GM21786 (cell line): ENCODE data around the gene PHIP.
"Not testable (repeated sequence)": the region's sequence is repeated elsewhere in the genome, so short reads cannot be mapped to it uniquely, and the experiment has no call there.

Source experiments
- ATAC-seq: cut with Tn5 transposase; IDR thresholded peaks from one replicate; pipeline ENCODE4 v1.9.1; 2021; ENCODE audit not compliant: unreplicated experiment

PHIP gene

DNA sequence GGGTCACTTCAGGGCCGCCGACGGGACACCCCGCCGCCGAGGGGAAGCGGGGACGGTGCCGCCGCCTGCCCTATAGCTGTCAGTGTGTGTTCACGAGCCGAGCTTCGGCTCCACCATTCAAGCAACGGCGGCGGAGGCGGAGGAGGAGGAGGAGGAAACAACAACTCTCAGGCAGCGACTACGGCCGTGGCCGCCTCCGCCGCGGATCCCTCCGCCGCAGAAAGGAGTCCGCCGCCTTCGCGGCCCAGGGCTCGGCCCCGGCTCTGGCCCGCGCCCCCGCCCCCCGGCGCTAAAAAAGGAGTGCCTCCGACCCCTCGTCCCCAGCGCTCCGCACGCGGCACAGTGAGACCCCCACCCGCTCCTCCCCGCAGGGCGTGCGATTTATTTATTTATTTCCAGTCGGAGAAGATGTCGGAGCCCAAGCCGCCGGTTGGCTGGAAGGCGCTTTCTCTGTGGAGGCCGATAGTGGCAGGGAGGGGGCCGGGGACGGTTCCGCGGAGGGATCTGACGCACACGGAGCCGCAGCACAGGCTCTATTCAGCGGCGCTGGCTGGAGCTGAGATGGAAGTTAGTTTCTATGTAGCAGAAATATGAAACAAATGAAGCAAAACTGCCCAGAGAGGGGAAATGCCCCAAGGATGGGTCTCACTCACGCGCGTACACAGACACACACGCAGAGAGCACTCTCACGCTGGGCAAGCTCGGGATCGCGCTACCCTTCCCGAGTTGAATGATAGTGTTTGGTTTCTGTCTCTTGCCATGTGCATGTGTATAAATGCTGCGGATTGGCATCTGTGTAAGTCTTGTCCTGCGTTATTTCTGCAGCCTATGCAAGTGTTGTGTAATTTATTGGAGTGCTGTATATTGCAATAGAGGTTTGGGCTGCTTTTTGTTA is at the start of gene PHIP:
TSS of gene PHIP (minus strand) at position 180 of the 895 bp plus-strand sequence. CDS start 186 bp downstream, outside the sequence.
- peak; percentile 74 for ATAC-seq

DNA sequence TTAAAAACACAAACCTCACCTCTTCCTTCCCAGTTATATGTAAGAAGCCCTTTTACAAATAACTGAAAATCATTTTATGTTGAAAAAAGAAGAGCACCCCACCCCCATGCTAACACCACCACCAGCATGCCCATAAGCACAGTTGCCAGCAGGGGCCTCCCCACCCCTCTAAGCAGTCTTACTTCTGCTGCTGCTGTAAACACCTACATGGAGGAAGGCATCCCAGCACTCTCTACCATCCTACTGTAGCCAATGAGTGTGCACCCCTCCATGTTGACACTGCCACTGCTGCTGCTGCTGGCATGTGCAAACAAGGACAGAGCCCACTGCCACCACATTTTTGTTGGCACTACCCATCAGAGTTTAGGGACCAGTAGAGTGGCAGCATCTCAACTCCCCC is 49.6 kb upstream of the PHIP start:
- no peak for ATAC-seq

DNA sequence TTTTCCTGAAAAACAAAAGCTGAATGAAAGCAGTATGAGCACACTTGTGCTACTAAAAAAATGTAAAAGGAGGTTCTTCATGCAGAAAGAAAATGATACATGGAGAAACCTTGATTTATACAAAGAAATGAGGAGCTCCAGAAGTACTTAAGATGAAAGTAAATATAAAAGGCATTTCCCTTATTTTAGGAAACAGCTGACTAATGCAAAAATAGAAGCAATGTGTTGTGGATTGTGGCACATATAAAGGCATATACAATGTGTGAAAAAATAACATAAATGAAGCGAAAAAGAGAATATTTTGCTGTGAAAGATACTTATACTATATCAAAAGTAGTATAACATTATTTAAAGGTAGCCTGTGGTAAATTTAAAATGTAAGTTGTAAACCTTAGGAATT is 41.2 kb upstream of the PHIP start:
- ATAC-seq = no peak

DNA sequence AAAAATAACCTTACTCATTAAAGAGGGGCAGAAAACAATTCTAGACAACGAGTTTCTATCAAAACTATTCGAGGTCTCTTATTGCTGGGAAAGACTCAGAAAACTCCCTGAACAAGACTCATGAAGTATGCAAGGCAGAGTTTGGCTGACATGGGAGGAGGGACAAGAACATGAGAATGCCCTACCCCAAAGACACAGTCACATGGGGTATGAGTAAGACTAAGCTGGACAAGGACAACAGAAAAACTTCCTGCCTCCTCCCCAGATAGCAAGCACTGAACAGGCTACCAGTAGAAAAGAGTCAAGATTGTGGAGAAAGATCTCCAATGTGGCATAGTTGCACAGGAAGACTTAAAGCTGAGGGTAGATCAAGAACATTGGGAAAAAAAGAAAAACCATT is 39.7 kb upstream of the PHIP start:
- no peak for ATAC-seq

DNA sequence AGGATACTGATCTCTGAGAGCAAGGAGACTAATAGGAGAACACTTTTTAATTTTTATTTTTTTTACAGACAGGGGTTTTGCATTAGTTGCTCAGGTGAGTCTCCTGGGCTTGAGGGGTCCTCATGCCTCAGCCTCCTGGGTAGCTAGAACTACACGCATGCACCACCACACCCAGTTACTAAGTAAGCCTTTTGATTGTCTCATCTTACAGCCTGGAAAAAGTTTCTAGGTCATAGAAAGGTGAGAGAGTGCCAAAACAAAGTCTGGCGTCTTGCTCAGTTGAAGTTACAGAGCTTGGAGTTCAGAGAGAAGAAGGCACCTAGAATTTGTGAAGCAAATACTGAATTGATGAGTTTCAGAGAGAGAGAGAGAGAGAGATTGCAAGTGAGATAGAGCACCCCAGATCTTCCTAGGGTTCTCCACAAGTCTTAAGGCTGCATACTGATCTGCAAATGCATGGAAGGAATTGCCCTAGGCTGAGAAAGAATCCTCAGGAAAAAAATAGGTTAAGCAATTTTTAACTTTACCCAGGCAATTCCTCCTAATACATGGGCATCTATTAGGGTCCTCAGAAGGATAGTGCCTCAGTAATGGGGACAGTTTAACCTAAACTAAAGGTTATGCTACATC is 37.6 kb upstream of the PHIP start:
- no peak for ATAC-seq

GRCh38 chr6:79111549-79111948 is 33.5 kb upstream of the PHIP start:
- no peak for ATAC-seq

DNA sequence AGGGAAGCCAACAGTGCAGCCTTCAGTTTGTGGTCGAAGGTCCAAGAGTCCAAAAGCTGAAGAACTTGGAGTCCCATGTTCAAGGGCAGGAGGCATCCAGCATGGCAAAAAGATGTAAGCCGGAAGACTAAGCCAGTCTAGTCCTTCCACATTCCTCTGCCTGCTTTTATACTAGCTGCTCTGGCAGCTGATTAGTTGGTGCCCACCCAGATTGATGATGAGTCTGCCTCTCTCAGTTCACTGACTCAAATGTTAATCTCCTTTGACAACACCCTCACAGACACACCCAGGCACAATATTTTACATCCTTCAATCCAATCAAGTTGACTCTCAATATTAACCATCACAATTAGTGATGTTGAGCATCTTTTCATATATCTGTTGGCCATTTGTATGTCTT is 23.1 kb upstream of the PHIP start:
- ATAC-seq = no peak

- ATAC-seq = no peak
These were observed 22.2 kb upstream of the PHIP start for GRCh38 chr6:79100304-79100703.

GRCh38 chr6:79094938-79095337 is 16.9 kb upstream of the PHIP start:
- no peak for ATAC-seq

- not testable (repeated sequence) for ATAC-seq
These were observed 13.7 kb upstream of the PHIP start for GRCh38 chr6:79091801-79092200.

DNA sequence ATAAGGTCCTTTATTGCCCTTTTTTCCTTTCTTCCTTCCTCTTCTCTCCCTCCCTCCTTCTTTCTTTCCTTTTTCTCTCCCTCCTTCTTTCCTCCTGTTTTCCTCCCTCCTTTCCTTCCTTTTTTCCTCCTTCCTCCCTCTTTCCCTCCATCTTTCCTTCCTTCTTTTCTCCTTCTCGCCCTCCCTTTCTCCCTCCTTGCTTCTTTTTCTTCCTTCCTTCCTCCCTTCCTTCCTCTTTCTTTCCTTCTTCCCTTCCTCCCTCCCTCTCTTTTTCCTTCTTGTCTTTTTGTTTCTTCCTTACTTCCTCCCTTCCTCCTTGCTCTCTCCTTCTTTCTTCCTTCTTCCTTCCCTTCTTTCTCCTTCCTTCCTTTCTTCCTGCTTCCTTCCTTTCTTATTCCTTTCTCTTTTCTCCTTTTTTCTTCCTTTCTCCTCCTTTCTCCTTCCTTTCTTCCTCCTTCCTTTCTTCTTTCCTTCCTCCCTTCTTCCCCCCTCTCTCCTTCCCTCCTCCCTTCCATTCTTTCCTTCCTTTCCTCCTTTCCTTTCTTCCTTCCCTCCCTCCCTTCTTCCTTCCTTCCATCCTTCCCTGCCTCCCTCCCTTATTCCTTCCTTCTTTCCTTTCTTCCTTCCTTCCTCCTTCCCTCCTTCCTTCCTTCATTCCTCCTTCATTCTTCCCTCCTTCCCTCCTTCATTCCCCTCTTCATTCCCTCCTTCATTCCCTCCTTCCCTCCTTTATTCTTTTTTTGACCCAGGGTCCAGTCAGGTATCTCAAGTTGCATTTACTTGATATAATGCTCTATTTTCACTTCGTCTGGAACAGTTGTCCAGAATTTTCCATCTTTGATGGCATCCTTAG is 11.7 kb upstream of the PHIP start:
- no peak for ATAC-seq

- ATAC-seq = no peak
These were observed 6.6 kb upstream of the PHIP start for GRCh38 chr6:79084693-79085092.

- no peak for ATAC-seq
These were observed 4.2 kb upstream of the PHIP start for GRCh38 chr6:79082304-79082703.

DNA sequence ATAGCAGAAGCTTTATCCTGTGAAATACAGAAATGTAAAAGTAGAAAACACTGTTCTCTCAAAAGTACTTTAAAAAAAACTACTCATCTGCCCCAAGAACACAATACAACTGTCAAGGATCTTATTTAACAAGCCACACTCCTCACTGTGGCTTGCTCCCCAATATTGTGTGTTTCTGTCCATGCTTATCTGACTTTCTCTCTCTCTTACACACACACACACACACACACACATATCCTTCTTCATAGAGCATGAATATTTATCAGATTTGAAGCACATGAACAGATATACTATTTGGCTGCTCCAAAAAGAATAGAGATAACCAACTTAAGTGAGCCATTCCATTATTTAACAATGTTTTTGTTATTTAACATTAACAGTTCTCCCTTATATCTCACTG is 3.6 kb upstream of the PHIP start:
- no peak for ATAC-seq

GRCh38 chr6:79079561-79080041 is 1.5 kb upstream of the PHIP start:
- ATAC-seq = no peak

DNA sequence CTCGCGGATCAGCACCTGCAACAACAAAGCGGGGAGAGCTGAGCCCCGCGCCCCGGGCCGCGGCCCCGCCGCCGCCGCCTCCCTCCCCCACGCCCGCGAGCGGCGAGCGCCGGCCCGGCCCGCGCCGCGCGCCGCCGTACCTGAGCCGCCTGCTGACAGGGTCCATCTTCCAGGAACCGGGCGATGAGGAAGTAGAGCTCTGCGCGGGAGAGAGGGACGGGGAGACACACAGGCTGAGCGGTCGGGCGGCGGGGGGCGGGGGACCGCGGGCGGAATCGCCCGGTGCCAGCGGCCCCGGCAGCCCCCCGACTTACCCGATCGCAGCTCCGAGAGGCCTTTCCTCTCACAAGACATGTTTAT is 359 bp downstream of the PHIP start:
- peak; percentile 10 for ATAC-seq

- peak; percentile 52 for ATAC-seq
These were observed 1.0 kb downstream of the PHIP start for GRCh38 chr6:79076782-79077641.

- no peak for ATAC-seq
These were observed 1.9 kb downstream of the PHIP start for GRCh38 chr6:79076160-79076559.

DNA sequence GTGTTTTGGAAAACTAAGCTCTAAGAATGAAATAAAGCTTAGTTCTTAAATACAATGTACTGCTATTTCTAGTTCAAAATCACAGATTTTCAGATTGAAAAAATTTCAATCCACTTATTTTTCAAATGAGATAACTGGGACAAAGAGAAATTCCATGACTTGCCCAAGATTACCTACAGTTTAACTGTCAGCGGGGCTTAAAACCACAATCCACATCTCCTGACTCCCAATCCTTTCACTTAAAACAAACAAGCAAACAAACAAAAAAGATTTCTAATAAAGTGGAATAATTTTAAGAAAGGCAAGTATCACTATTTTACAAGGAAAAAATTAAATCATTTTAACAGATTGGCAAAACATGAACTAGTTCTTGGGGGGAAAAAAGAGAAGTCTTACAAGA is 4.2 kb downstream of the PHIP start:
- ATAC-seq = no peak

DNA sequence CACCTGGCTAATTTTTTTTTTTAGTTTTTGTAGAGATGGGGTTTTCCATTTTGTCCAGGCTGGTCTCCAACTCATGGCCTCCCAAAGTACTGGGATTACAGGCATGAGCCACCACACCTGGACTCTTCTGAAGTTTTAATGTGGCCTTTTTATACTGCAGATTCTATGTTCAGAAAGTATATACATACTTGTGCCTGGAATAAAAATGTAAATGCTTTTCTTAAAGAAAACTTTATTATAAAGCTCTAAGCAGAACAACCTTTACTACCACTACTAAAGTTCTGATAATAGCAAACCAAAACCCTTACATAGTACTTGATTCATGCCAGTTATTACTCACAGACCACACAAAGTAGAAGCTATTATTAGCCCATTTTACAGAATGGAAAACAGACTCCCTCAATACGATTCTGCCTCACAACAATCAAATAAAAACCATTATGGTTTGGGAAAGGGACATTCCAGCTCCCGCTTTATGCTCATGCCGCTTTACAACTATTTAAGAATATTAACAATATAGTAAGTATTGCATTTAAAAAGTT is 5.3 kb downstream of the PHIP start:
- no peak for ATAC-seq
